ENCODE measurements around the gene TANGO2. TPM values are rescaled to one million over a fixed set of nuclear protein-coding genes. Genes with fewer than 3 reads are reported as not detected.

The TANGO2 gene
- polyA plus RNA-seq, 1 donor from 2014 or later, result 12.7 TPM

- no peaks in the 10 kb centered on the region for H3K36me3 ChIP-seq (ENCODE audit: insufficient read depth, low read length)
- no peak overlapping the region for H3K27ac ChIP-seq (ENCODE audit: low read length)
- H3K79me2 ChIP-seq (replicated peaks; ENCODE audit: insufficient read depth, low read length), result no peaks in the 10 kb centered on the region
- H2AFZ ChIP-seq (ENCODE audit: low read depth, low read length), result no peak overlapping the region
- H3K9ac ChIP-seq (ENCODE audit: low read length), result no peak overlapping the region
- H3K4me3 ChIP-seq (ENCODE audit: low read length), result no peak overlapping the region
- no peaks in the 10 kb centered on the region for H4K20me1 ChIP-seq (ENCODE audit: insufficient read depth)
- no peak overlapping the region for H3K4me2 ChIP-seq (ENCODE audit: low read length)
- H3K27me3 ChIP-seq (ENCODE audit: insufficient read depth, low read depth, low read length), result no peaks in the 10 kb centered on the region
- H3F3A ChIP-seq (ENCODE audit: insufficient read depth, low read length, poor library complexity, severe bottlenecking), result no peaks in the 10 kb centered on the region
- H3K9me2 ChIP-seq (ENCODE audit: insufficient read depth, low read length), result no peaks in the 10 kb centered on the region
- TF ChIP-seq RAD21 (conservative IDR thresholded peaks at IDR 0.05), result no peak
- no peak for TF ChIP-seq EP300 (conservative IDR thresholded peaks at IDR 0.05; ENCODE audit: poor library complexity, severe bottlenecking)
- H3K9me3 ChIP-seq (ENCODE audit: low read length), result peaks cover 6% of the 10 kb centered on the region
Observed at GRCh38 chr22:20009582-20010306, 11.2 kb upstream of the TANGO2 start.

GRCh38 chr22:20010307-20011122 lies 10.4 kb upstream of the TANGO2 start:
- Histone ChIP-seq H3K27ac (ENCODE audit: low read length) (no peak overlapping the region), H2AFZ (ENCODE audit: low read depth, low read length) (no peak overlapping the region), H3K9me3 (ENCODE audit: low read length) (no peaks in the 10 kb centered on the region), H4K20me1 (ENCODE audit: insufficient read depth) (no peaks in the 10 kb centered on the region), H3K4me2 (ENCODE audit: low read length) (no peak overlapping the region), H3K9ac (ENCODE audit: low read length) (no peak overlapping the region), H3K36me3 (ENCODE audit: insufficient read depth, low read length) (no peaks in the 10 kb centered on the region), H3F3A (ENCODE audit: insufficient read depth, low read length, poor library complexity, severe bottlenecking) (no peaks in the 10 kb centered on the region), H3K79me2 (replicated peaks; ENCODE audit: insufficient read depth, low read length) (no peaks in the 10 kb centered on the region), H3K9me2 (ENCODE audit: insufficient read depth, low read length) (no peaks in the 10 kb centered on the region), H3K27me3 (ENCODE audit: insufficient read depth, low read depth, low read length) (no peaks in the 10 kb centered on the region), H3K4me3 (ENCODE audit: low read length) (no peak overlapping the region)
- TF ChIP-seq CTCF (IDR thresholded peaks at IDR 0.05; ENCODE audit: poor library complexity, severe bottlenecking), result no peak

GRCh38 chr22:20011123-20011992 lies 9.6 kb upstream of the TANGO2 start:
- no peaks in the 10 kb centered on the region for H3K36me3 ChIP-seq (ENCODE audit: insufficient read depth, low read length)
- H3K27ac ChIP-seq (ENCODE audit: low read length), result no peak overlapping the region
- no peak overlapping the region for H2AFZ ChIP-seq (ENCODE audit: low read depth, low read length)
- H3K4me2 ChIP-seq (ENCODE audit: low read length), result no peak overlapping the region
- H3K4me3 ChIP-seq (ENCODE audit: low read length), result no peak overlapping the region
- TF ChIP-seq TAF1 (IDR thresholded peaks at IDR 0.05; ENCODE audit: low read depth) (no peak), CTCF (IDR thresholded peaks at IDR 0.05; ENCODE audit: poor library complexity, severe bottlenecking) (no peak)
- H3K9ac ChIP-seq (ENCODE audit: low read length), result no peak overlapping the region
- peaks cover 2% of the 10 kb centered on the region for H3K27me3 ChIP-seq (ENCODE audit: insufficient read depth, low read depth, low read length)
- H3K9me3 ChIP-seq (ENCODE audit: low read length), result no peaks in the 10 kb centered on the region
- no peaks in the 10 kb centered on the region for H3K79me2 ChIP-seq (replicated peaks; ENCODE audit: insufficient read depth, low read length)
- H3K9me2 ChIP-seq (ENCODE audit: insufficient read depth, low read length), result no peaks in the 10 kb centered on the region
- no peaks in the 10 kb centered on the region for H4K20me1 ChIP-seq (ENCODE audit: insufficient read depth)
- no peaks in the 10 kb centered on the region for H3F3A ChIP-seq (ENCODE audit: insufficient read depth, low read length, poor library complexity, severe bottlenecking)

All from neural cell (in vitro differentiated cells).